NCI-H510A treated with DMSO at 0.1 percent for 48 hours (cell line): Measurements from ENCODE around the gene RAB6B.

Experiments used
- DNase-seq: peaks from one replicate; lab custom pipeline; 2025; lab: John Stamatoyannopoulos, UW

RAB6B gene

GRCh38 chr3:133894353-133895207 is 1.1 kb downstream of the RAB6B start:
- no peak for DNase-seq

GRCh38 chr3:133893683-133894352 is 1.9 kb downstream of the RAB6B start:
- no peak for DNase-seq

GRCh38 chr3:133892541-133893231 is 3.0 kb downstream of the RAB6B start:
- no peak for DNase-seq

GRCh38 chr3:133891662-133892378 is 3.9 kb downstream of the RAB6B start:
- DNase-seq: no peak

- no peak for DNase-seq
Observed at GRCh38 chr3:133890972-133891644, 4.6 kb downstream of the RAB6B start.

GRCh38 chr3:133890037-133890436 is 5.6 kb downstream of the RAB6B start:
- no peak for DNase-seq

- DNase-seq: no peak
Observed at GRCh38 chr3:133888726-133889340, 6.8 kb downstream of the RAB6B start.

GRCh38 chr3:133887803-133888703 is 7.6 kb downstream of the RAB6B start:
- DNase-seq: no peak

- DNase-seq: no peak
Observed at GRCh38 chr3:133887074-133887802, 8.4 kb downstream of the RAB6B start.

GRCh38 chr3:133886031-133886722 is 9.5 kb downstream of the RAB6B start:
- no peak for DNase-seq

- DNase-seq: no peak
Observed at GRCh38 chr3:133884887-133885711, 10.6 kb downstream of the RAB6B start.

GRCh38 chr3:133884054-133884886 is 11.4 kb downstream of the RAB6B start:
- no peak for DNase-seq

- no peak for DNase-seq
Observed at GRCh38 chr3:133883641-133884040, 12.0 kb downstream of the RAB6B start.

- DNase-seq: no peak
Observed at GRCh38 chr3:133882986-133883586, 12.6 kb downstream of the RAB6B start.

GRCh38 chr3:133881939-133882825 is 13.5 kb downstream of the RAB6B start:
- no peak for DNase-seq
